SK-N-SH (cell line): ENCODE results near the gene NMNAT1.

ENCODE experiments used
- CTCF ChIP-seq: fragments of 200-600 bp; sonication (generic); IDR thresholded peaks from 2 replicates; pipeline ENCODE4 v1.6.1; 2017; ENCODE audit warnings: antibody characterized with exemption, mild to moderate bottlenecking, moderate library complexity
- EP300 ChIP-seq, 2 experiments: IDR thresholded peaks; 2 replicates each; pipeline versions ENCODE4 v1.4.0 to v1.6.1; 2012; ENCODE audit warnings: borderline replicate concordance in 1 of 2, low read depth in 1 of 2, low read length in 1 of 2
- EZH2phosphoT487 ChIP-seq: fragments of 200-600 bp; sonication (generic); IDR thresholded peaks from 2 replicates; pipeline ENCODE4 v1.6.1; 2017; ENCODE audit warnings: low read depth, mixed run types, mild to moderate bottlenecking, antibody characterized with exemption, moderate library complexity, borderline replicate concordance
- GABPA ChIP-seq: IDR thresholded peaks from 2 replicates; pipeline ENCODE4 v1.4.0; 2012; ENCODE audit warnings: low read depth, mild to moderate bottlenecking
- IRF3 ChIP-seq: fragments of 150-350 bp; IDR thresholded peaks from 2 replicates; pipeline ENCODE4 v1.6.1; 2016; ENCODE audit warnings: mild to moderate bottlenecking, low read depth, low read length
- JUND ChIP-seq: IDR thresholded peaks from 2 replicates; pipeline ENCODE4 v1.4.0; 2012
- MAX ChIP-seq: IDR thresholded peaks from 2 replicates; pipeline ENCODE4 v1.4.0; 2012; ENCODE audit warnings: low read depth
- MXI1 ChIP-seq: IDR thresholded peaks from 2 replicates; pipeline ENCODE4 v1.6.1; 2012; ENCODE audit warnings: mild to moderate bottlenecking, low read depth, low read length, improper control_type of control experiment
- NRF1 ChIP-seq: IDR thresholded peaks from 2 replicates; pipeline ENCODE4 v1.6.1; 2012; ENCODE audit warnings: low read depth, mild to moderate bottlenecking, low read length
- POLR2AphosphoS5 ChIP-seq: IDR thresholded peaks from 2 replicates; pipeline ENCODE4 v1.6.1; 2012; ENCODE audit warnings: low read depth, low read length
- RAD21 ChIP-seq: IDR thresholded peaks from 2 replicates; pipeline ENCODE4 v1.6.1; 2012; ENCODE audit warnings: mild to moderate bottlenecking, low read length
- REST ChIP-seq: IDR thresholded peaks from 2 replicates; pipeline ENCODE4 v1.6.1; 2012; ENCODE audit warnings: mild to moderate bottlenecking, low read depth, low read length, moderate library complexity
- RFX5 ChIP-seq: IDR thresholded peaks from 2 replicates; pipeline ENCODE4 v1.6.1; 2012; ENCODE audit warnings: mild to moderate bottlenecking, improper control_type of control experiment, low read length
- USF2 ChIP-seq: fragments of 150-350 bp; IDR thresholded peaks from 2 replicates; pipeline ENCODE4 v1.6.1; 2017; ENCODE audit warnings: antibody characterized with exemption, low read length, low read depth, borderline replicate concordance

GRCh38 chr1:10014016-10014415, 70.7 kb downstream of the NMNAT1 start:
- TF ChIP-seq EP300 (IDR thresholded peaks at IDR 0.05; ENCODE audit: borderline replicate concordance in 1 of 2, low read depth in 1 of 2, low read length in 1 of 2), result no peak
- TF ChIP-seq NRF1, result no peak
- TF ChIP-seq EZH2phosphoT487, result no peak
- no peak for TF ChIP-seq CTCF
- no peak for TF ChIP-seq IRF3
- TF ChIP-seq MAX, result no peak
- no peak for TF ChIP-seq GABPA
- no peak for TF ChIP-seq REST
- TF ChIP-seq RFX5, result no peak
- TF ChIP-seq RAD21, result no peak
- no peak for TF ChIP-seq MXI1
- no peak for TF ChIP-seq USF2
- no peak for TF ChIP-seq JUND
- no peak for TF ChIP-seq POLR2AphosphoS5
